Activated CD4-positive, alpha-beta T cell treated with anti-CD3 and anti-CD28 coated beads, Interleukin-2, amount 50 U/mL, for 48 hours (primary cell): ENCODE data around the gene NR1D2.
A peak's percentile ranks its signal among the peaks of the same experiment; 100 is the strongest.

Source experiments
- DNase-seq, 2 experiments: peaks; one replicate each; pipeline ENCODE4 v3.0.0-alpha.2; 2020

The NR1D2 gene

GRCh38 chr3:23968463-23969184, 23.5 kb downstream of the NR1D2 start:
- DNase-seq, result no peak

GRCh38 chr3:23969393-23969792, 24.3 kb downstream of the NR1D2 start:
- DNase-seq, result no peak

- DNase-seq, result no peak
These were observed 26.6 kb downstream of the NR1D2 start for GRCh38 chr3:23971684-23972083.

GRCh38 chr3:23976555-23976954, 31.5 kb downstream of the NR1D2 start:
- no peak for DNase-seq

GRCh38 chr3:23979569-23979968, 34.5 kb downstream of the NR1D2 start:
- no peak for DNase-seq

- no peak for DNase-seq
These were observed 36.0 kb downstream of the NR1D2 start for GRCh38 chr3:23981136-23981535.

- no peak for DNase-seq
These were observed 36.9 kb downstream of the NR1D2 start for GRCh38 chr3:23981955-23982354.

GRCh38 chr3:23984934-23985333, 39.8 kb downstream of the NR1D2 start:
- DNase-seq, result no peak

- DNase-seq, result no peak
These were observed 40.9 kb downstream of the NR1D2 start for GRCh38 chr3:23985747-23986544.

GRCh38 chr3:23987356-23987755, 42.3 kb downstream of the NR1D2 start:
- no peak for DNase-seq

GRCh38 chr3:23991306-23991682, 46.2 kb downstream of the NR1D2 start:
- DNase-seq, result no peak

- no peak for DNase-seq
These were observed 46.9 kb downstream of the NR1D2 start for GRCh38 chr3:23991683-23992628.

GRCh38 chr3:23993556-23994243, 48.6 kb downstream of the NR1D2 start:
- no peak for DNase-seq

GRCh38 chr3:23994244-23994569, 49.1 kb downstream of the NR1D2 start:
- no peak for DNase-seq

- DNase-seq, result no peak
These were observed 50.1 kb downstream of the NR1D2 start for GRCh38 chr3:23995219-23995618.

GRCh38 chr3:23996095-23996524, 51.0 kb downstream of the NR1D2 start:
- no peak for DNase-seq

- DNase-seq, result peak; percentile 83 to 85
These were observed 54.0 kb downstream of the NR1D2 start for GRCh38 chr3:23999012-23999641.

GRCh38 chr3:24002129-24002528, 57.0 kb downstream of the NR1D2 start:
- DNase-seq, result no peak

- no peak for DNase-seq
These were observed 58.4 kb downstream of the NR1D2 start for GRCh38 chr3:24003466-24003865.

- DNase-seq, result peak; percentile 14 to 38
These were observed 59.3 kb downstream of the NR1D2 start for GRCh38 chr3:24004171-24004938.

- no peak for DNase-seq
These were observed 60.6 kb downstream of the NR1D2 start for GRCh38 chr3:24005669-24006068.
